Skeletal muscle cell (primary cell): ENCODE results near the gene SLC38A1.
A peak's percentile ranks its signal among the peaks of the same experiment; 100 is the strongest.

Experiments
- DNase-seq: peaks from one replicate; pipeline ENCODE4 v3.0.0-alpha.2; 2010; ENCODE audit warnings: low read depth
- H3K4me3 ChIP-seq: 2 replicates; pipeline ENCODE4 v1.5.1; 2011; ENCODE audit warnings: low read depth, mild to moderate bottlenecking, control low read depth, low read length, moderate library complexity

SLC38A1 gene

DNA sequence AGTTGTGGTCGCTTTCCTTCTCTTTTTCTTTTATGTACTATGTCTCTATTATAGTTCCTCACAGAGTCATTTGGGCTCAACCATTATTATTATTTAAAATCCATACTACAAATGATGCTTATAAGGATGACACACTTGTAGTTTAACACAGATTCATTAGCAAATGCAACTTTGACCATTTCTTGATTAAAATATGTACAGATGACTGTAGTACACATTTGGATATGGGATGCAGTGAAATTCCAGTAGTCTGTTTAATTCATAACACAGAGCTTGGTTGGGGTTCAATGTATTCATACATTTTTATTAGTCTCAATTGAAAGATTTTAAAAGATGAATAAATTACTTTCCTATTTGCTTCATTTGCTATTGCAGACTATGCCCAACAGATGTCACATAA lies 30.0 kb downstream of the SLC38A1 start:
- H3K4me3 ChIP-seq = no peak overlapping the region
- no peak for DNase-seq

DNA sequence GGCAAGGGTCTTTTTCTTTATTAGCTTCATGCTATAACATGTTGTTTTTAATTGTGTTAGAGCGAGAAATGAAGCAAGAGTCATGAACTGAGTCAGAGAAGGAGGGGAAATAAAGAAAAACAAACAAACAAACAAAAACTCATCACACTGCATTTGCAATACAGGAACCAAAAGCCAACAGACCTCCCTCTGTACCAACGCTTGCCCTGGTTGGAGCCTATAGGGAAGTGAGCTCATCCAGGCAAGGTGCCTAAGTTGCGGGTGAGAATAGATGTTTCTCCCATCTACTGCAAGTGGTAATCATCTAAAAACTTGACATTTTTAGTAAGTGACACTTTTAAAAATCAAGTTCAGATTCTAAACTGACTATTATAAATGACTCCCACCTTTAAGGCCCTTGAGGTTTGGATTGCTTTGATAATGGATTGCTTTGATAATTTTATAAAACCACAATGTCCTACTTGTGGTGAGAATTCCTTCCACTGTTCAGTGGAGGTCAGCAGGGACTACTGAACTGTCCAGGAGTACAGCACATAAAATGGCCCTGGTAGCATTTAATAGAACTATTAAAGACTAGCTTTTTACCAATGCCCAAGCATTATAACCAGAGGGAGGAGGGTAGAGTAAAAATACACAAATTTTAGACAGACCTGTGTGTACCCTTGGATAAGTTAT lies 31.3 kb downstream of the SLC38A1 start:
- no peak overlapping the region for H3K4me3 ChIP-seq
- no peak for DNase-seq

DNA sequence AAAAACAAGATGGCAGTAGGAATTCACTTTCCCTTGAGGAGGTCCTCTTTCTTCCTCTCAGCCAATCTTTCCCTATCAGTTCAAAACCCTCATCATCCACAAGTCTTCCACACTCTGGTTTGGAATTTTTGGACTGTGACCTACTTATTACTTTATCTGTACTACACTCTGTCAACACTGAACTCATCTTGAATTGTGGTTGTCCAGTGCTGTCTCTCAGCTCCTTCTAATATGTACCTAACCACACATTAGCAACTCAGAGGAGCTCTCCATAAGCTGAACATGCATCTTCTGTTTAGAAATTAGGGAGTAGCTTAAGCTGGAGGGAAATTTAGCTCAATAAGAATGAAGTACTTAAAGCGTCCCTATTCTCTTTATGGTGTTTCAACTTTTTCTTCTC lies 34.8 kb downstream of the SLC38A1 start:
- DNase-seq = no peak
- H3K4me3 ChIP-seq = no peak overlapping the region

DNA sequence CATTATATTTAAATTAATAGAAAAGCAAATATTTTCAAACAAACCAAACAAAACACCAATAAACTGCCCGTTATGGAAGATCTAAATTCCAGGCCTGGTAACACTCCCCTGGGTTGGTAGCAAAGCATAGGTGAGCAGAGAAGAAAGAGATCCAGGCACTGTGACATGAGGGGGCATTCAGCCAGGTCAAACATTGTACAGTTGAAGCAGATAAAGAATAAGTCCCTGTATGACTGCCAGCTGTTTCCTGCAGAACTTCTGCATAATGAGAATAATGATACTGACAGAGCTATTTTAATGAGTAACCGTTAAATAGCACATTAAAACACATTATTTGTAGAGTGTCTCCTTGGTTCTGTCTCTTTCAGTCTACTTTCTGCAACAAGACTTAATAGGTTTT lies 35.4 kb downstream of the SLC38A1 start:
- no peak for DNase-seq
- H3K4me3 ChIP-seq = no peak overlapping the region

GRCh38 chr12:46230983-46231382 lies 37.9 kb downstream of the SLC38A1 start:
- H3K4me3 ChIP-seq = no peak overlapping the region
- DNase-seq = no peak

GRCh38 chr12:46230306-46230705 lies 38.5 kb downstream of the SLC38A1 start:
- no peak for DNase-seq

GRCh38 chr12:46227616-46228015 lies 41.2 kb downstream of the SLC38A1 start:
- no peak for DNase-seq
- no peak overlapping the region for H3K4me3 ChIP-seq

More at GRCh38 chr12:46230306-46230705, 38.5 kb downstream of the SLC38A1 start:
- no peak overlapping the region for H3K4me3 ChIP-seq

- DNase-seq = peak; percentile 39
Observed at GRCh38 chr12:46224386-46224785, 44.5 kb downstream of the SLC38A1 start.

GRCh38 chr12:46223047-46223446 lies 45.8 kb downstream of the SLC38A1 start:
- no peak for DNase-seq
- H3K4me3 ChIP-seq = no peak overlapping the region

More at GRCh38 chr12:46224386-46224785, 44.5 kb downstream of the SLC38A1 start:
- no peak overlapping the region for H3K4me3 ChIP-seq

- no peak for DNase-seq
- no peak overlapping the region for H3K4me3 ChIP-seq
Observed at GRCh38 chr12:46222636-46223035, 46.2 kb downstream of the SLC38A1 start.

DNA sequence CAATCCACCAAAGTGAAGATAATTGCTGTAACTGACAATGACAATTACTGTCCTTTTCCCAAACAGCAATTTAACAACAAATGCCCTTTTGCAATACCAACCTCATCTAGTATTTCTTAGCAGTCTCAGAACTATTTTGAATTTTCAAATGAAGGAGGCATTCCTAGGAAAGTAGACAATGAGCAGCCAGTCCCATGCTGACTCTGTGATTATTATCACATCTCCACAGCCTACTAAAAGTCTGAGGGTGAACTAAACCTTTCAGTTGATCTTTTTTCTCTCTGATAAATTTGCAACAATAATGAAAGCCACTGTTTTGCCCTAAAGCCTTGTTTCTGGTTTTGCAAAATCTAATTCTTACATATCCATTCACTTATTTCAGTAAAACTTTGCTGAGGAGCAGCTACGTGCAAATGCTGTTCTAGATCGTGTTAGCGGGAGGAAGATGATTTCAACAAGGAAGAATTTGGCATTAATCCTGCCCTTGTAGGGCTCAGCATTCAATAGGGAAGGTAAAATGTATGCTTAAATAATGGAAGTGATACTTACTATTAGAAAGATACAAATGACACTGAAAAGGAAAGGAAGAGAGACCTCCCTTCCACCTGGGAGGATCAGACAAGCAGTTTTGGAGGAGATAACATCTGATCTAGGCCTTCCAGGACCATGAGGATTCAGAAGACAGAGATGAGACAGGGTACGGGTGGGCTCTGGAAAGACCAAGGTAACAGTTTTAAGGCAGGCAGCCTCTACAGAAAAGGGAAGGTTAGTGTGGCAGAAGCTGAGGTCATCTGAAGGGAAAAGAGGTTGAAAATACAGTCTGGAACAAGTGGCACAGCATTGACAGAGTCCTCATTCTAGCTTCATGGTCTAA lies 47.4 kb downstream of the SLC38A1 start:
- DNase-seq = no peak
- no peak overlapping the region for H3K4me3 ChIP-seq

- DNase-seq = peak; percentile 64
- H3K4me3 ChIP-seq = no peak overlapping the region
Observed at GRCh38 chr12:46219877-46220655, 48.8 kb downstream of the SLC38A1 start.

DNA sequence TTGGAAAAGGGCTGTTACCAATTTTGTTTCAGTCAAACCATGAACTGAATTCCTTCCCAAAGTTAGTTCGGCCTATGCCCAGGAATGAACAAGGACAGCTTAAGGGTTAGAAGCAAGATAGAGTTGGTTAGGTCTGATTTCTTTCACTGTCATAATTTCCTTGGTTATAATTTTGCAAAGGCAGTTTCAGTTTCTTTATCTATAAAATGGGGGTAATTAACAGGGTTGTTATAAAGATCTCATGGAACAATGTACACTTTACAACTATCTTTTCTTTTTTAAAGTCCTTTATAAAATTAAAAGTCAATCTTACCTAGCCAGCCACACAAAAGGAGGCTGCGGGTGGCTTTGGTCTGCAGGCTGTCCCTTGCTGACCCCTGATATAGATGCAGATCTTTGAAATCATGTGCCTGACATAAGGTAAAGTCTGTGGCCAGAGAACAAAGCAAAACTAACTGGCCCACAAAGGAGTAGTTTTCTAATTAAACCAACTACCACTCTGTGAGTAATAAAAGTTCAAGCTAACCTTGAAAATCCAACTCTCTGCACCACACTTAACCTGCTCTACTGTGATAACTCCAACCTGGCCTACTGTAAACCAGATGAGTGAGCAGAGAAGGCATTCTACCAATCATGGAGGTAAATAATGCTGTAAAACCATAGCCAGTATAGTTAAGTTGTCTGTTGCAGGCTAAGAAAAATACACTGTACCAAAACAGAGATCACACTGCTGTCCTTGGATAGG lies 49.5 kb downstream of the SLC38A1 start:
- H3K4me3 ChIP-seq = no peak overlapping the region
- DNase-seq = no peak

- no peak for DNase-seq
Observed at GRCh38 chr12:46218322-46219095, 50.3 kb downstream of the SLC38A1 start.

DNA sequence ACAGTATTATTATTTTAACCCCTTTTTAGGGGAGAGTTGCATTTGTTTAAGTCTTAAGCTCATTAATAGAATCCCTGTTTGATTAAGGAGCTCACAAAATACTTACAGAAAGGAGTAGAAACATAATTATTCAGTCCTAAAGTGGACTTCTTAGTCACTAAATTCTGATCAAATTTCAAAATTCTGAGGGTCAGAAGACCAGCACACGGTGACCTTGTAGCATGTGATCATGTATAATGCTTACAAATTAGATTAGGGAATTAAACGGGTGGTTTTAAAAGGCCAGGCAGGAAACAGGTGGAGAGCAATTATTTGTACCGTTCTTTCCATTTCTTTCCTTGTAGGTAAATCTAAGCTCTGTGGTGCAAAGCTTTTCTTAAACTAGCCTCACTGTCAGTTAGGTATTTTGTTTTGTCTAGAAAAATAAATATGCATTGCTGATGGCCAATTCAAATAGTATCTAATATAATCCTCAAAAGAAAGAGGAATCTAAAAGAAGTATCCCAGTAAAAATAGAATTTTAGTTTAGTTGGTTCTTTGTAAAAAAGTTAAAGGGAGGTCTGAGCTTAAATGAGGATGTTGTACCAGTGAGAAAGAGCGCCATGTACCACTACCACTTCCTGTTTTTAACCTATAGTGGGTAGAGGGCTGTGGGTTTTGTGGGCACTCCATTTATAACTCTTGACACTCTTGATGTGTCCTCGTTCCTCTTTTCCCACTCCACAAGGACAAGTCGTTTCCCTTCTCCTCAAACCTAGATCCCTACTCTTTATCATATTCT lies 51.1 kb downstream of the SLC38A1 start:
- no peak overlapping the region for H3K4me3 ChIP-seq
- DNase-seq = no peak

More at GRCh38 chr12:46218322-46219095, 50.3 kb downstream of the SLC38A1 start:
- H3K4me3 ChIP-seq = no peak overlapping the region

DNA sequence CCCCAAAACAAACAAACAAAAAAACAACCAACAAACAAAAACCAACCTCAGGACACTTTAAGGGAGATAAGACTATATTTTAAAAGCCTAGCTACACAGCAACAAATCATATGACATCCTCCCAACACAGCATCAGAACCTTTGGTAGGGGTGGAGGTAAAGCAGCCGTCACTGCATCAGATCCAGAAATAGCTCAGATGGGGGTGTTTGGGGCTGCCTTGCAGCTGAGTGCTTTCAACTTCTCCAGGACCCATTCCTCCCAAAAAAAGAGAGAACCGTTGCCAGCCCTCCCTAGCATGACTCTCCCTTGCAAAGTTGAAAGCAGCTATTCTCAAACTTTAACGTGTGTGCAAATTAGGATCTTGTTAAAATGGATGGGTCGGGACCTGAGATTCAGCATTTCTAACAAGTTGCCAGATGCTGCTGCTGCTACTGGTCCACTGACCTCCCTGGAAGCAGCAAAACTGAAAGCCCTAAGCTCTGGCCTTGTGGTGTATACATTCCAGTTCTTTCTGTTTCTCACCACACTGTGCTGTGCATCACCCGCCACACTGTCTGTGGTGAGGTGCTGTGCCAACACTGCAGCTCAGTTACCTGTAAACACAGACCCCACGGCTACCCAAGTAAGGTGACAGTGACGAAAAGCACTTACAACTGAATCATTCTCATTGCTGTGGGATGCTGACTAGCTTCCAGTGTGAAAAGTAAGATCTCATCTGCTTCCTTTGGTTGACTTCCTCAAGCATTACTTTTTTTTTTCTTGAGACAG lies 54.0 kb downstream of the SLC38A1 start:
- no peak overlapping the region for H3K4me3 ChIP-seq
- DNase-seq = no peak
